ENCODE results near the gene FIBIN. TPM values are rescaled to one million over a fixed set of nuclear protein-coding genes. Genes with fewer than 3 reads are reported as not detected.

Gene FIBIN
- total RNA-seq, 3 donors from 2014 or later (not counting 1 experiment from before 2014, with no cell fraction given) = not detected

DNA sequence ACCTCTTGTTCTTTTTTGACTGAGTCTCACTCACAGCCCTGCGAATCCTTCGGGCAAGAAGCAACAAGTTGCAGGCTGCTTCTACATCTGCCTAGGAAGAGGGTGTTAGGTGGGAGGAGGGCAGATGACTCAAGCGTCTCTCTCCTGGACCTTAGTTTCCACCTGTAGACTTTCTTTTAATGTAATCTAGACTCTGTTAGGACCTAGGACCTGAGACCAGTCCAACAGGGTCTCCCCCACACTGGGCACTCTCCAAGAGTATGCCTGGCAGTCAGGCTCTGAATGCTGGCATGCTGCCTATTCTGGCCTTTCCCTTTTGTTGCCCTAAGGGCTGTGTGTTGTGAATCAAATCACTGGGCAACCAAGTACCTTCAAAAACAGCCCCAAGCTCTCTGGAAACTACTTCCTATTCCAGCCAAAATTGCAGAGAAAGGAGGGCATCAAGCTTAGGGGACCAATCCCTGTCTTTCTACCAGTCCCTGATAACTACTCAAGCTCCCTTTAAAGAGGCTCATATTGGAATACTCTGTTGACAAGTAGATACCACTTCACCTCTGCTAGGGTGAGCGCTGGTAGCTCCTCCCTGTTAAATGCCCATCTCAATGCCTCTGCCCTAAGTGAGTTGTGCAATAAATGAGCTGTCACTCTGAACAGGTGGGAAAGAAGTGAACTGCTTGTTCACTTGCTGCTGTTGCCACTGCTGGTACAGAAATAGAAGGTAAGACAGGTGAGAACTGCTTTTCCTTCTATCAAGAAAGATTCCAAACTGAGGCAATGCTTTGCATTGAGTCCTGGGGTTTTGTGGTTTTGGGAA, 46.6 kb downstream of the FIBIN start, which contains the start of gene BBOX1:
TSS of gene BBOX1 (plus strand) at position 514 of the 814 bp plus-strand sequence. CDS start 14,616 bp downstream, outside the sequence.
- H3K4me1 Mint-ChIP-seq = no peaks in the 10 kb centered on the region

DNA sequence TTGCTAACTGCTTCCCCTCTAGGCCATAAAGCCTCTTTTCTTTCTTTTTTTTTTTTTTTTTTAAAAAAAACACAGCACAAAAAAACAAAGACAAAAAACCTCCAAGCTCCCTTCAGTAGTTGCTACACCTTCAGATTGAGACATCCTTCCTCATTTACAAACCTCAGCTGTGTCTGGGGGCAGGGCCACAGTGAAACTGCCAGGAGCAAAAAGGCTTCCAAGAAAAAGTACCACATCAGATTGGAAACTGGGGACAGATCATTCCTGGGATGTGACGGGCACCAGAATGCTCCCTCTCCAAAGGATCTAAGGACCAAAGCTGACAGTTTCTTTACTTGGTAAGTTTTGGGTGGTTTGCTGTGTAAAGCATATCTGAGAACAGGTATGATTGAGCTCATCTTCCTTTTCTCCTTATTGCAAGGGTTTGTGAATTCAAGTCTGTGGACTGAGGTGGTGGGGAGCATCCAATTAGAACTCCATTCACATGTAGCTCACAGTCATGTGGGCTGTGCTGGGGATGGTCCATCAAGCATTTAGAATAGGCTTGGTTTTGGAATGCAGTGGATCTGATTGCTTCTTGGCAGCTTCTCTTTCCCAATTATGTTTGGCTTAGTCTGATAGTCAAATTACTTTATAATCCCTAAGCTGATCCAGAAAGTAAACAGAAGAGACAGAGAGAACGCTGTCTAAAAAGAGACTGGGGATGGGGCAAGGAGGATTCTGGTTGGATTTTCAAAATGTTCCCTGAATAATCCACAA, 47.4 kb downstream of the FIBIN start:
- ATAC-seq (no peak), DNase-seq (no peak)
- no peaks in the 10 kb centered on the region for H3K4me1 Mint-ChIP-seq
- TF ChIP-seq, protein P1, sequence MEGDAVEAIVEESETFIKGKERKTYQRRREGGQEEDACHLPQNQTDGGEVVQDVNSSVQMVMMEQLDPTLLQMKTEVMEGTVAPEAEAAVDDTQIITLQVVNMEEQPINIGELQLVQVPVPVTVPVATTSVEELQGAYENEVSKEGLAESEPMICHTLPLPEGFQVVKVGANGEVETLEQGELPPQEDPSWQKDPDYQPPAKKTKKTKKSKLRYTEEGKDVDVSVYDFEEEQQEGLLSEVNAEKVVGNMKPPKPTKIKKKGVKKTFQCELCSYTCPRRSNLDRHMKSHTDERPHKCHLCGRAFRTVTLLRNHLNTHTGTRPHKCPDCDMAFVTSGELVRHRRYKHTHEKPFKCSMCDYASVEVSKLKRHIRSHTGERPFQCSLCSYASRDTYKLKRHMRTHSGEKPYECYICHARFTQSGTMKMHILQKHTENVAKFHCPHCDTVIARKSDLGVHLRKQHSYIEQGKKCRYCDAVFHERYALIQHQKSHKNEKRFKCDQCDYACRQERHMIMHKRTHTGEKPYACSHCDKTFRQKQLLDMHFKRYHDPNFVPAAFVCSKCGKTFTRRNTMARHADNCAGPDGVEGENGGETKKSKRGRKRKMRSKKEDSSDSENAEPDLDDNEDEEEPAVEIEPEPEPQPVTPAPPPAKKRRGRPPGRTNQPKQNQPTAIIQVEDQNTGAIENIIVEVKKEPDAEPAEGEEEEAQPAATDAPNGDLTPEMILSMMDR (IDR thresholded peaks at IDR 0.05) = no peak
- no peaks in the 10 kb centered on the region for H3K36me3 Mint-ChIP-seq
- H3K9me3 Mint-ChIP-seq = peaks cover 13 to 14% of the 10 kb centered on the region in 2 donors
- no peaks in the 10 kb centered on the region for H3K9me3 ChIP-seq (ENCODE audit: control insufficient read depth, insufficient read depth, low read length)
- 100% methylated on average over 1 of the region's 2 CpGs for WGBS (ENCODE audit: insufficient coverage)
- H3K4me3 ChIP-seq (ENCODE audit: low read length) = no peak overlapping the region
- intact Hi-C loops (cut with micrococcal nuclease) = no loop called here
- no peaks in the 10 kb centered on the region for H3K36me3 ChIP-seq (ENCODE audit: control insufficient read depth, insufficient read depth, low read length)
- H3K27ac Mint-ChIP-seq = no peak overlapping the region
- H3K27me3 Mint-ChIP-seq (ENCODE audit: low read depth in 2 of 2) = no peaks in the 10 kb centered on the region
- no peak overlapping the region for H3K27ac ChIP-seq (ENCODE audit: low read length)
- H3K4me1 ChIP-seq (ENCODE audit: control insufficient read depth, insufficient read depth, low read length) = no peaks in the 10 kb centered on the region
- H3K4me3 Mint-ChIP-seq = no peak overlapping the region
- H3K27me3 ChIP-seq (ENCODE audit: control insufficient read depth, insufficient read depth, low read length) = no peaks in the 10 kb centered on the region

More for the DNA sequence above, 46.6 kb downstream of the FIBIN start, which contains the start of gene BBOX1:
- no peaks in the 10 kb centered on the region for H3K36me3 ChIP-seq (ENCODE audit: control insufficient read depth, insufficient read depth, low read length)
- no peaks in the 10 kb centered on the region for H3K4me1 ChIP-seq (ENCODE audit: control insufficient read depth, insufficient read depth, low read length)
- H3K27me3 ChIP-seq (ENCODE audit: control insufficient read depth, insufficient read depth, low read length) = no peaks in the 10 kb centered on the region
- WGBS (ENCODE audit: insufficient coverage) = 87% methylated on average over 3 of the region's 4 CpGs
- H3K9me3 Mint-ChIP-seq = peaks cover 13 to 14% of the 10 kb centered on the region in 2 donors
- no peak within 1 kb of the TSS for H3K4me3 Mint-ChIP-seq
- H3K9me3 ChIP-seq (ENCODE audit: control insufficient read depth, insufficient read depth, low read length) = no peaks in the 10 kb centered on the region
- H3K4me3 ChIP-seq (ENCODE audit: low read length) = no peak within 1 kb of the TSS
- H3K27ac Mint-ChIP-seq = no peak within 1 kb of the TSS
- H3K27me3 Mint-ChIP-seq (ENCODE audit: low read depth in 2 of 2) = no peaks in the 10 kb centered on the region
- no peaks in the 10 kb centered on the region for H3K36me3 Mint-ChIP-seq
- intact Hi-C loops (cut with micrococcal nuclease) = no loop called here
- no peak within 1 kb of the TSS for H3K27ac ChIP-seq (ENCODE audit: low read length)
- TF ChIP-seq, protein P1 (IDR thresholded peaks at IDR 0.05) = no peak
- DNase-seq (no peak), ATAC-seq (no peak)

Other genes with a start within 250 kb of the FIBIN start
- not detected for gene BBOX1, start 46.7 kb downstream of the FIBIN start, total RNA-seq

Data from natural killer cell (primary cell).